ENCODE results near the gene YPEL5.

GRCh38 chr2:30162806-30163205 is 16.0 kb downstream of the YPEL5 start:
- TF ChIP-seq, protein P1, sequence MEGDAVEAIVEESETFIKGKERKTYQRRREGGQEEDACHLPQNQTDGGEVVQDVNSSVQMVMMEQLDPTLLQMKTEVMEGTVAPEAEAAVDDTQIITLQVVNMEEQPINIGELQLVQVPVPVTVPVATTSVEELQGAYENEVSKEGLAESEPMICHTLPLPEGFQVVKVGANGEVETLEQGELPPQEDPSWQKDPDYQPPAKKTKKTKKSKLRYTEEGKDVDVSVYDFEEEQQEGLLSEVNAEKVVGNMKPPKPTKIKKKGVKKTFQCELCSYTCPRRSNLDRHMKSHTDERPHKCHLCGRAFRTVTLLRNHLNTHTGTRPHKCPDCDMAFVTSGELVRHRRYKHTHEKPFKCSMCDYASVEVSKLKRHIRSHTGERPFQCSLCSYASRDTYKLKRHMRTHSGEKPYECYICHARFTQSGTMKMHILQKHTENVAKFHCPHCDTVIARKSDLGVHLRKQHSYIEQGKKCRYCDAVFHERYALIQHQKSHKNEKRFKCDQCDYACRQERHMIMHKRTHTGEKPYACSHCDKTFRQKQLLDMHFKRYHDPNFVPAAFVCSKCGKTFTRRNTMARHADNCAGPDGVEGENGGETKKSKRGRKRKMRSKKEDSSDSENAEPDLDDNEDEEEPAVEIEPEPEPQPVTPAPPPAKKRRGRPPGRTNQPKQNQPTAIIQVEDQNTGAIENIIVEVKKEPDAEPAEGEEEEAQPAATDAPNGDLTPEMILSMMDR (conservative IDR thresholded peaks at IDR 0.05; ENCODE audit: low read depth, low read length): no peak
- TF ChIP-seq EZH2 (IDR thresholded peaks at IDR 0.05; ENCODE audit: low read length, unreplicated experiment): no peak
- TF ChIP-seq EZH2phosphoT487 (IDR thresholded peaks at IDR 0.05; ENCODE audit: borderline replicate concordance, low read length): no peak

Measured in PC-3 (cell line).